Inflammatory macrophage (primary cell): ENCODE measurements around the gene CDK19.
A peak's percentile ranks its signal among the peaks of the same experiment; 100 is the strongest.

Source experiments
- DNase-seq, 2 donors: peaks; one replicate each; pipeline ENCODE4 v3.0.0-alpha.2; 2020 to 2022

Gene CDK19

DNA sequence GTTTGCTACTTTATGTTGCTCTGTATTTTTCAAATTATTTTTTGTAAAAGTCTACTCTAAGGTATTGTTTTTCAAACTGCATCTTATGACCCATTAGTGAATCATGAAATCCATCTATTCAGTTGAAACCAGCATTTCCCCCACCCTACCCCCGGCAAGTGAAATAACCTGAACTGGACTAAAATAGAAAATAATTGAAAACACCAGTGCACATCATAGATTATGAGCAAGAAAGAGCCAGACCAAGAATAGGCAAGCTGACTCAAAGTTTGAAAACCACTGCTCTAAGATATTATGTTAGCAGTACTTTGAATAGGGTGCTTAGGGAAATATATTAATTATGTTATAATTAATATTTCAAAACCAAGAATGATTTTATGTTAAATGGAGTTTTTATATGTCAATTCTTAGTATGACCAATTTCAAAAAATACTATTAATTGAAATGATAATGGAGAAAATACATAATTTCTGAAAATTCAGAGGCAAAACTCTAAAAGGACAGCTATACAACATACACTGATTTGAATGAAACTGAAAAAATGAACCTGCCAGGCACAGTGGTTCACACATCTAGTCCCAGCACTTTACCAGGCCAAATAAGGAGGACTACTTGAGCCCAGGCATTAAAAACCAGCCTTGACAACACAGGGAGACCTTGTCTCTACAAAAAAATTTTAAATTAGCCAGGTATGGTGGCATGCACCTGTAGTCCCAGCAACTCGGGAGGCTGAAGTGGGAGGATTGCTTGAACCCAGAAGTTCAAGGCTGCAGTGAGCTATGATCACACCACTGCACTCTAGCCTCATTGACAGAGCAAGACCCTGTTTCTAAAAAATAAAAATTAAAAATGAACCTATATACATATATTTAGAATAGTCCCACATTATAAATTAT, 112.0 kb downstream of the CDK19 start:
- DNase-seq: no peak

DNA sequence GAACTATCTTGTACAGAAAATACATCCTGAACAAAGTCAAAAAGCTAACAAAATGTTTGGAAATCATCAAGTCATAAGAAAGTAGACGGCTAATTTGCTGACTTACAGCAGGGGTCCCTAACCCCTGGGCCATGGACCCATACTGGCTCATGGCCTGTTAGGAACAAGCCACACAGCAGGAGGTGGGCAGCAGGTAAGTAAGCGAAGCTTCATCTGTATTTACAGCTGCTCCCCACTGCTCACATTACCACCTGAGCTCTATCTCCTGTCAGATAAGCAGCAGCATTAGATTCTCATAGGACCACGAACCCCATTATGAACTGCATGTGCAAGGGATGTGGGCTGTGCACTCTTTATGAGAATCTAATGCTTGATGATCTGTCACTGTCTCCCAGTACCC, 115.5 kb downstream of the CDK19 start:
- DNase-seq: no peak

DNA sequence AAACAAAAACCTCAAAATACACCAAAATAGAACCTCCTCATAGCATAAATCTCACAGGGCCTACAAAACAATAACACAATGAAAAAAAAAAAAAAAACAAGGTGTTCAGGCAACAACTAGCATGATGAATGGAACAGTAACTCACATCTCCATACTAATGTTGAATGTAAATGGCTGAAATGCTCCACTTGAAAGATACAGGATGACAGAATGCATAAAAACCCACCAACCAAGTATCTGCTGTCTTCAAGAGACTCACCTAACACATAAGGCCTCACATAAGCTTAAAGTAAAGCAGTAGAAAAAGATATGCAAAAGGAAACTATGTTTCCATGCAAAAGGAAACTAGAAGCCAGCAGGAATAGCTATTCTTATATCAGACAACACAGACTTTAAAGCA, 121.3 kb downstream of the CDK19 start:
- DNase-seq: no peak

- DNase-seq: no peak
Observed at GRCh38 chr6:110693296-110693695, 122.0 kb downstream of the CDK19 start.

GRCh38 chr6:110690916-110691315, 124.4 kb downstream of the CDK19 start:
- no peak for DNase-seq

DNA sequence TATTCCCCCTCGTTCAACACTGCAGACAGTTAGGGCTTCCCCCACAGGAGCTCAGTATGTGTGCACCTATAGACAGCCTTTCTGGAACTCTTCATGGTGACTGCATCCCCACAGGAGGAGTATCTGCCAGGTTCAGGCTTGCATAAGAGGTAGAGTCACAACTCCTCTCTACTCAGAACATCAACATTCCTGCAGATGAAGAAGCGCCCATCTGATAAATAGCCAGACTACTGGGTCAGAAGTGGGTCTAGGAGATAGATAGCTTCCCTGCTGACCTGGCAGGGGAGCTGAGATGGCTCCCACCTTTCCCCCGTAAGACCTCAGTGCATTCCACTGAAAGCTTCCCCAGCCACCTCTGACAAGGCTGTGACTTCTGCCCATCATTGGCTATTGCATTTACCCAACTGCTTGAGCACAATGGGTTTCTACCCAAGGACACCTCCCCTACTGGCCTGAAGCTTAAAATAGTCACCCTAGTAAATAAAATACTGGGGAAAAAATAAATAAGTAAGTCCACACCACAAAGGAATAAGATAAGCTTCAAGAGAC, 125.1 kb downstream of the CDK19 start:
- DNase-seq: no peak

- peak in 1 of 2 donors; percentile 25 for DNase-seq
Observed at GRCh38 chr6:110689275-110689935, 125.9 kb downstream of the CDK19 start.

DNA sequence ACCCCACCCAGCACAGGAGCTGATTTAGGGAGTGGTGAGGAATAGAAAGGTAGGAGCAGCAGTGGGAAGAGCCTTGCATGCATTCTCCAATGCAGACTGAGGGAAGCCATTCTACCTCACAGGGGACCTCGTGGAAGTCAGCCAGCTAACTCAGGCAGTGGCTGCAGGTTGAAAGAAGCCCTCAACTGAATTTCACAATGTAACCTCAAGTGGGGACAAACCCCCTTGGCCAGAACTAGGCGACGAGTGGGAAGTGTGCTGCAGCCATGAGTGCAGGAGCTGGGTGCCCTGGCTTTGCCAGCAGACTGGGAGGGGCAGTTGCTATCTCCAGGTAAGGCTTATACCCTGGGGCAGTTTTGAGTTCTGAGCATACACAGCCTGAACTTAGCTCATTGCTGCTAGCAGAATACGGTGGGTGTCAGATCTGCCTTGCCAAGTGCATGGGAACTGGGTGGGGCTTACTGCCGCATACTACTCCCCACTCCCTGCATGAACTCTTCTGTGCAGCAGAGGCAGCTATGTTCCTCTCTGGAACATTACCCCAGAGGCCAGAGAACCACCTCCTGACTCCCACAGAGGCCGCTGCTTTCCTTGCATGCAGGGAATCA, 126.5 kb downstream of the CDK19 start:
- peak; percentile 37 to 62 for DNase-seq

DNA sequence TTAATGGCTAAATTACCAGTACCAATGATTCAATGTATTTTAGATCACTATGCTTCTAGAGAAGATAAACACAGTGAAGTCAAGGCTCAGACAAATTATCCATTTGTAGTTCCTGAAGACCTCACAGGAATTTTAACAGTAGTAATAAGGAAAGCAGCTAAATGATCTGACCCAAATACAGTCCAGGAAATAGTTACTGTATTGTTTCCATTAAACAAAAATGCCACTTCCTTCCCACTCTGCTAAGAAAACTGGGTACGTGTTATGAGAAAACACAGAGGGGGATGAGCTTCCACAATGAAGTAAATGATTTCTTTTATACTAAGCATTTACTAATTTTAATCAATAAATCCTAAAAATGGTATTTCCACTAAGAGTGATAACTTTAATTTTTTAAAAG, 127.9 kb downstream of the CDK19 start:
- no peak for DNase-seq

DNA sequence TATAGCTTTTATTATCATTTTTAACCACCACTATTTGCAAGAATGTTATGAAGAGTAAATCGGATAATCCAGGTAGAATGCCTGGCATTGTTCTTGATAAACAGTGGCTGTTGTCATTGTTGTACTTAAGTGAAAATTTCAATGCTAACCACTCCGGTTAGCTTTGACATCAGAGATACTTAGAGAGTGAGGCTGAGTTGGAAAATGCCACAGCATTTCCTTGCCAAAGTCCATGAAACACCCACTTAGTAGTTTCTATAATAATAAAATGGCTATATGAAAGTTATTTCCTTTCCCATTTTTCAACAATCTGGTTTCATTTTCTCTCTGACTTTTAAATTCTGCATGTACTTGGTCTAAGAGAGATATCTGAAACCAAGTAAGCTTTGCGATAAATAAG, 132.0 kb downstream of the CDK19 start:
- DNase-seq: no peak

GRCh38 chr6:110682460-110682853, 132.8 kb downstream of the CDK19 start:
- peak; percentile 87 for DNase-seq

GRCh38 chr6:110681543-110682459, 133.5 kb downstream of the CDK19 start:
- DNase-seq: no peak

DNA sequence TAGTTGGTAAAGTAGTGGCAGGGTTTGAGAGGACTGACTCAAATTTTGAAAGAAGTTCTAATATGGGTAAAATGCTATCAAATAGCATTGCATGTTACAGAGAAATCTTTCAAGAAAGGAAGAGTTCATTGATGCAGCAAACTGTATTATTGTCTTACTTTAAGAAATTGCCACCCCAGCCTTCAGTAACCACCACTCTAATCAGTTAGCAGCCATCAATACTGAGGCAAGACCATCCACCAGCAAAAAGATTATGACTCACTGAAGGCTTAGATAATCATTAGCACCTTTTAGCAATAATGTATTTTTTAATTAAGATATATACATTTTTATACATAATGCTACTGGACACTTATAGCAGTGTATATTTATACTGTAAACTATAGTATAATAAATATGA, 138.9 kb downstream of the CDK19 start:
- DNase-seq: no peak

GRCh38 chr6:110674096-110674495, 141.2 kb downstream of the CDK19 start:
- DNase-seq: no peak

DNA sequence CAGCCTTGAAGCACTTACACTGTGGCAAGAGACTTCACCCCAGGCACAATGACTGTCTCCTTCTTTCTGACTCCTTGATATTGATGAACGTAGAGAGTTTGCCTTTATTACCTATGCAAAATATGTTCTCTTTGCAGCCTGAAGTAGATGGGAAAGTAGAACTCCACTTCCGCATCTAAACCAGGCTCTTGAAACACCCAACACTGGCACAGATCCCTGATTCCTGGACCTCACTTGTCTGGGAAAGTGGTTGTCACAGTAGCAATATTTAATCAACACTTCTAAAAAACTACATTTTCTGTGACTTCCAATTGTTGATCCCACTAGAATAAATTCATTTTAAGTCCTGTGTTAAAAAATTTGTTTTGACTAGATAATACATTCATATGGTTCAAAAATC, 143.1 kb downstream of the CDK19 start:
- no peak for DNase-seq

- no peak for DNase-seq
Observed at GRCh38 chr6:110671447-110671846, 143.8 kb downstream of the CDK19 start.

DNA sequence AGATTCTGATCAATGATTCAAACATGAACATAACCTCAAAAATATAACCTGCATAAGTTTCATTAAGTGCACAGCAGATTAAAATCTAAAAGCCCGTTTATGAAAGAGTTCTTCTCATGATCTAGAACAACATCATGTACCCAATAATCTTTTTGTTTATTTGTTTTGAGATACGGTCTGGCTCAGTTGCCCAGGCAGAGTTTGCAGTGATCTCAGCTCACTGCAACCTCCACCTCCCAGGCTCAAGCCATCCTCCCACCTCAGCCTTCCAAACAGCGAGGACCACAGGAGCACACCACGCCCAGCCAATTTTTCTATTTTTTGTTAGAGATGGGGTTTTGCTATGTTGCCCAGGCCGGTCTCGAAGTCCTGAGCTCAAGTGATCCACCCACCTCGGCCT, 149.7 kb downstream of the CDK19 start:
- no peak for DNase-seq

DNA sequence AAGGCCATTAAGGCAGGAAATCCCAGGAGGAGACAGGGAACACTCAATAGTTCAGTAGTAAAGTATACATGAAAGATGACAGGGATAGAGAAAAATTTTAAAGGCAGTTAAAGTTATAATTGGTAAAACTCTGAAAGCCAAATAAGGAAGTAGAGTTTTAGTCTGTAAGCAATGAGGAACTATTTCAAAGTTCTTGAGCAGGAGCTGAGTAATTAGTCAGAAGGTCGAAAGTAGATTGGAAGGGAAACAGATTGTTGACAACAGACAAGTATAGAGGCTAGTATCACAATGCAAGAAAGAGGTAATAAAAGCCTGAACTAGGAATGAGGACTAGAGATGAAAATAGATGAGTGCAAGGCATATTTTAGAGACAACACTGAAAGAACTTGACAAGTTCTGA, 150.3 kb downstream of the CDK19 start:
- DNase-seq: peak; percentile 65 to 91

DNA sequence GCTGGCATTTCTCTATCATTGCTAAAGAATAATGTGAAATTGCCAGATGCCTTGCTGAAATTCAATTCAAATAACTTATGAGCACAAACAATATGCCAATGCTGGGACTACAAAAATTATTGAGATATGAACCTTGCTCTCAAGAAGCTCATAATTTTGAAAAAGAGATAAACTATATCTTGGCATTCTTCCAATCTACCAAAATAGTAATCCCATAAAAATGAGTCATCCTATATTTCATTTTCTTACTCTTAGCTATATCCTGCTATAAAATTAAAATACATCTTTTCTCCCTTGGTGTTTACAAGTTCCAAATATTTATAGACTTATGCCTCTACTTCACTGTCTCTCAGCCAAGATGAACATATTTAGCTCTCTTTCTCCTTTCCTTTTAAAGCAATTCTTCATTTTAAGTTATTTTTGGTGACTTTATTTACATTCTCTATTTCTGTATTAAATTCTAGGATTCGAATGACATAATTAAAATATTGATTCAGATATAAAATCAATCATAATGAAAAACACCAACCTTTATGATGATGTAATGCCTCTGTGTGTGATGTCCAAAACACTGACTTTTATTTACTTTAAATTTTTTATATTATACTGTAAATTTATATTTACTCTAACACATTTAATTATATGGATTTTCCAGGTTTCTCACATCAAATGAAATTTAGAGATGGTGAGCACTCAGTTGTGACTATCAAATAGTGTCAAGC, 152.6 kb downstream of the CDK19 start:
- DNase-seq: no peak

- DNase-seq: no peak
Observed at GRCh38 chr6:110661414-110661813, 153.9 kb downstream of the CDK19 start.

- DNase-seq: no peak
Observed at GRCh38 chr6:110660066-110660655, 155.1 kb downstream of the CDK19 start.
